ENCODE results near the gene SPON2. TPM values are rescaled to one million over a fixed set of nuclear protein-coding genes. Genes with fewer than 3 reads are reported as not detected.
"Not testable (repeated sequence)": the region's sequence is repeated elsewhere in the genome, so short reads cannot be mapped to it uniquely, and the experiment has no call there.

Gene SPON2
- total RNA-seq, 1 experiment from 2014 or later: 1.8 TPM

- no peaks in the 10 kb centered on the region for H3K4me1 ChIP-seq (ENCODE audit: control insufficient read depth, insufficient read depth, low read length)
- H3K27me3 ChIP-seq (ENCODE audit: control insufficient read depth, insufficient read depth, low read length): no peaks in the 10 kb centered on the region
- ATAC-seq (no peak), DNase-seq (ENCODE audit: low read depth, low spot score) (no peak)
- ChIA-PET CTCF (no interaction called here), POLR2A (no interaction called here)
- in situ Hi-C loops (cut with HindIII; ENCODE audit: low pct_unique_long_range_greater_than_20kb, low sequenced_read_pairs) (no loop called here), intact Hi-C loops (cut with micrococcal nuclease; ENCODE audit: unreplicated experiment) (no loop called here)
- H3K9me3 ChIP-seq (ENCODE audit: control insufficient read depth, insufficient read depth, low read depth, low read length): no peaks in the 10 kb centered on the region
- no peaks in the 10 kb centered on the region for H3K36me3 ChIP-seq (ENCODE audit: control insufficient read depth, insufficient read depth, low read length)
- TF ChIP-seq, protein P1, sequence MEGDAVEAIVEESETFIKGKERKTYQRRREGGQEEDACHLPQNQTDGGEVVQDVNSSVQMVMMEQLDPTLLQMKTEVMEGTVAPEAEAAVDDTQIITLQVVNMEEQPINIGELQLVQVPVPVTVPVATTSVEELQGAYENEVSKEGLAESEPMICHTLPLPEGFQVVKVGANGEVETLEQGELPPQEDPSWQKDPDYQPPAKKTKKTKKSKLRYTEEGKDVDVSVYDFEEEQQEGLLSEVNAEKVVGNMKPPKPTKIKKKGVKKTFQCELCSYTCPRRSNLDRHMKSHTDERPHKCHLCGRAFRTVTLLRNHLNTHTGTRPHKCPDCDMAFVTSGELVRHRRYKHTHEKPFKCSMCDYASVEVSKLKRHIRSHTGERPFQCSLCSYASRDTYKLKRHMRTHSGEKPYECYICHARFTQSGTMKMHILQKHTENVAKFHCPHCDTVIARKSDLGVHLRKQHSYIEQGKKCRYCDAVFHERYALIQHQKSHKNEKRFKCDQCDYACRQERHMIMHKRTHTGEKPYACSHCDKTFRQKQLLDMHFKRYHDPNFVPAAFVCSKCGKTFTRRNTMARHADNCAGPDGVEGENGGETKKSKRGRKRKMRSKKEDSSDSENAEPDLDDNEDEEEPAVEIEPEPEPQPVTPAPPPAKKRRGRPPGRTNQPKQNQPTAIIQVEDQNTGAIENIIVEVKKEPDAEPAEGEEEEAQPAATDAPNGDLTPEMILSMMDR (IDR thresholded peaks at IDR 0.05): no peak
- TF ChIP-seq POLR2AphosphoS5 (IDR thresholded peaks at IDR 0.05; ENCODE audit: low read depth, low read length) (no peak), REST (IDR thresholded peaks at IDR 0.05; ENCODE audit: insufficient read depth in 1 of 2, low read depth in 2 of 2, low read length in 1 of 2) (no peak), SIN3A (IDR thresholded peaks at IDR 0.05; ENCODE audit: borderline replicate concordance, insufficient read depth, low read depth, low read length) (no peak), TCF7L2 (IDR thresholded peaks at IDR 0.05; ENCODE audit: low read depth, low read length) (no peak)
- H3K27ac ChIP-seq (ENCODE audit: low read length): no peak overlapping the region
- BruUV-seq (replicated peaks): no TSS peak
- no peak overlapping the region for H3K4me3 ChIP-seq (ENCODE audit: low read depth in 2 of 2, low read length in 2 of 2)
Observed at GRCh38 chr4:1126506-1126905, 45.9 kb downstream of the SPON2 start.

DNA sequence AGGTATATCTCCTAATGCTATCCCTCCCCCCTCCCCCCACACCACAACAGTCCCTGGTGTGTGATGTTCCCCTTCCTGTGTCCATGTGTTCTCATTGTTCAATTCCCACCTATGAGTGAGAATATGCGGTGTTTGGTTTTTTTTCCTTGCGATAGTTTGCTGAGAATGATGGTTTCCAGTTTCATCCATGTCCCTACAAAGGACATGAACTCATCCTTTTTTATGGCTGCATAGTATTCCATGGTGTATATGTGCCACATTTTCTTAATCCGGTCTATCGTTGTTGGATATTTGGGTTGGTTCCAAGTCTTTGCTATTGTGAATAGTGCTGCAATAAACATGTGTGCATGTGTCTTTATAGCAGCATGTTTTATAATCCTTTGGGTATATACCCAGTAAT lies 46.9 kb downstream of the SPON2 start:
- in situ Hi-C loops (cut with HindIII; ENCODE audit: low pct_unique_long_range_greater_than_20kb, low sequenced_read_pairs); BruUV-seq (replicated peaks); H3K9me3 ChIP-seq (ENCODE audit: control insufficient read depth, insufficient read depth, low read depth, low read length); POLR2A ChIA-PET; ATAC-seq; intact Hi-C loops (cut with micrococcal nuclease; ENCODE audit: unreplicated experiment); H3K27ac ChIP-seq (ENCODE audit: low read length); H3K4me1 ChIP-seq (ENCODE audit: control insufficient read depth, insufficient read depth, low read length); H3K27me3 ChIP-seq (ENCODE audit: control insufficient read depth, insufficient read depth, low read length); H3K4me3 ChIP-seq (ENCODE audit: low read depth in 2 of 2, low read length in 2 of 2); H3K36me3 ChIP-seq (ENCODE audit: control insufficient read depth, insufficient read depth, low read length); DNase-seq (ENCODE audit: low read depth, low spot score); CTCF ChIA-PET: not testable (repeated sequence)

- POLR2A ChIA-PET: no interaction called here
- CTCF ChIA-PET: no interaction called here
- BruUV-seq (replicated peaks): no TSS peak
- in situ Hi-C loops (cut with HindIII; ENCODE audit: low pct_unique_long_range_greater_than_20kb, low sequenced_read_pairs) (no loop called here), intact Hi-C loops (cut with micrococcal nuclease; ENCODE audit: unreplicated experiment) (no loop called here)
- TF ChIP-seq POLR2AphosphoS5 (IDR thresholded peaks at IDR 0.05; ENCODE audit: low read depth, low read length) (no peak), REST (IDR thresholded peaks at IDR 0.05; ENCODE audit: insufficient read depth in 1 of 2, low read depth in 2 of 2, low read length in 1 of 2) (no peak), TCF7L2 (IDR thresholded peaks at IDR 0.05; ENCODE audit: low read depth, low read length) (no peak), SIN3A (IDR thresholded peaks at IDR 0.05; ENCODE audit: borderline replicate concordance, insufficient read depth, low read depth, low read length) (no peak)
- TF ChIP-seq, protein P1 (IDR thresholded peaks at IDR 0.05): no peak
- Histone ChIP-seq H3K36me3 (ENCODE audit: control insufficient read depth, insufficient read depth, low read length) (no peaks in the 10 kb centered on the region), H3K4me3 (ENCODE audit: low read depth in 2 of 2, low read length in 2 of 2) (no peak overlapping the region), H3K9me3 (ENCODE audit: control insufficient read depth, insufficient read depth, low read depth, low read length) (no peaks in the 10 kb centered on the region), H3K27me3 (ENCODE audit: control insufficient read depth, insufficient read depth, low read length) (no peaks in the 10 kb centered on the region), H3K4me1 (ENCODE audit: control insufficient read depth, insufficient read depth, low read length) (no peaks in the 10 kb centered on the region), H3K27ac (ENCODE audit: low read length) (no peak overlapping the region)
- no peak for ATAC-seq
- no peak for DNase-seq (ENCODE audit: low read depth, low spot score)
Observed at GRCh38 chr4:1124818-1125217, 47.6 kb downstream of the SPON2 start.

Measured in Panc1 (cell line).